ENCODE measurements around the gene BTBD16. TPM values are rescaled to one million over a fixed set of nuclear protein-coding genes. Genes with fewer than 3 reads are reported as not detected.

BTBD16 gene
- total and polyA plus RNA-seq, 10 of the 15 experiments (the other 5 are each of a cell fraction or from before 2014, with no cell fraction given), result 0.11 TPM; not detected in 9

- ATAC-seq (no peak), FAIRE-seq (no peak), DNase-seq (ENCODE audit: low read depth, low spot score) (no peak)
- TF ChIP-seq CBFB (IDR thresholded peaks at IDR 0.05; ENCODE audit: low read depth) (no peak), NR2C1 (IDR thresholded peaks at IDR 0.05) (no peak), SMAD1 (IDR thresholded peaks at IDR 0.05; ENCODE audit: low read depth, partially characterized antibody) (no peak), YY1 (IDR thresholded peaks at IDR 0.05; ENCODE audit: low read depth, low read length) (no peak)
- Histone ChIP-seq H3K4me1 (ENCODE audit: control insufficient read depth, insufficient read depth, low read length) (peaks cover 3% of the 10 kb centered on the region), H3K4me2 (ENCODE audit: control insufficient read depth, insufficient read depth) (no peak overlapping the region), H3K36me3 (ENCODE audit: control insufficient read depth in 2 of 2, insufficient read depth in 2 of 2, low read length in 1 of 2) (no peaks in the 10 kb centered on the region), H3K9ac (ENCODE audit: control insufficient read depth, insufficient read depth, low read length) (no peak overlapping the region), H3K9me3 (replicated peaks; ENCODE audit: control insufficient read depth, insufficient read depth, low read length) (no peaks in the 10 kb centered on the region; the same call in 2 of the 3 replicates), H3K27ac (ENCODE audit: control insufficient read depth, insufficient read depth) (no peak overlapping the region), H3K27me3 (replicated peaks in 1 of 2; ENCODE audit: control insufficient read depth in 2 of 2, insufficient read depth in 2 of 2, low read length in 1 of 2) (peaks cover 0 to 2% of the 10 kb centered on the region in 2 experiments; a peak in 2 of 4 replicates), H3K4me3 (no peak overlapping the region), H2AFZ (ENCODE audit: control insufficient read depth, low read depth, low read length) (no peak overlapping the region), H4K20me1 (ENCODE audit: control insufficient read depth, insufficient read depth) (no peaks in the 10 kb centered on the region; the same call in 1 of the 2 replicates), H3K79me2 (ENCODE audit: control insufficient read depth, insufficient read depth, low read length) (no peaks in the 10 kb centered on the region)
- ChIA-PET SMC1A (ENCODE audit: uncharacterized antibody, unreplicated experiment) (interaction anchor here (0.6 kb wide), 1 partner anchor 112 kb away, joined by 3 read pairs; no protein-coding TSS in a partner anchor), POLR2A (no interaction called here), CTCF (interaction anchor here (1.2 kb wide), 1 partner anchor 23 kb away, joined by 5 read pairs; no protein-coding TSS in a partner anchor), RAD21 (ENCODE audit: unreplicated experiment) (no interaction called here)
- in situ Hi-C loops (cut with MboI), result no loop called here
- BruUV-seq (replicated peaks), result no TSS peak
- intact Hi-C loops (cut with micrococcal nuclease; ENCODE audit: unreplicated experiment), result no loop called here
- WGBS (ENCODE audit: insufficient coverage, insufficient replicate concordance, low lambda C conversion rate, missing lambda C conversion rate), result 6% methylated on average over 4 of the region's 4 CpGs
These were observed 50.9 kb downstream of the BTBD16 start for GRCh38 chr10:122321960-122322359.

- WGBS (ENCODE audit: insufficient coverage, insufficient replicate concordance, low lambda C conversion rate, missing lambda C conversion rate), result 0% methylated on average over 1 of the region's 1 CpG
- Histone ChIP-seq H3K4me3 (no peak overlapping the region), H3K79me2 (ENCODE audit: control insufficient read depth, insufficient read depth, low read length) (no peaks in the 10 kb centered on the region), H3K9ac (ENCODE audit: control insufficient read depth, insufficient read depth, low read length) (no peak overlapping the region), H2AFZ (ENCODE audit: control insufficient read depth, low read depth, low read length) (no peak overlapping the region), H3K36me3 (ENCODE audit: control insufficient read depth in 2 of 2, insufficient read depth in 2 of 2, low read length in 1 of 2) (no peaks in the 10 kb centered on the region), H3K4me1 (ENCODE audit: control insufficient read depth, insufficient read depth, low read length) (peaks cover 4% of the 10 kb centered on the region), H3K27me3 (replicated peaks in 1 of 2; ENCODE audit: control insufficient read depth in 2 of 2, insufficient read depth in 2 of 2, low read length in 1 of 2) (peaks cover 0 to 2% of the 10 kb centered on the region in 2 experiments; a peak in 2 of 4 replicates), H3K27ac (ENCODE audit: control insufficient read depth, insufficient read depth) (no peak overlapping the region), H3K9me3 (replicated peaks; ENCODE audit: control insufficient read depth, insufficient read depth, low read length) (no peaks in the 10 kb centered on the region; the same call in 2 of the 3 replicates), H4K20me1 (ENCODE audit: control insufficient read depth, insufficient read depth) (no peaks in the 10 kb centered on the region; the same call in 1 of the 2 replicates), H3K4me2 (ENCODE audit: control insufficient read depth, insufficient read depth) (no peak overlapping the region)
- CTCF ChIA-PET, result interaction anchor here (2.0 kb wide), 1 partner anchor 112 kb away, joined by 10 read pairs; no protein-coding TSS in a partner anchor
- no peak for DNase-seq (ENCODE audit: low read depth, low spot score)
- RAD21 ChIA-PET (ENCODE audit: unreplicated experiment), result interaction anchor here (1.4 kb wide), 1 partner anchor 112 kb away, joined by 5 read pairs; no protein-coding TSS in a partner anchor
- no peak for FAIRE-seq
- intact Hi-C loops (cut with micrococcal nuclease; ENCODE audit: unreplicated experiment), result no loop called here
- POLR2A ChIA-PET, result no interaction called here
- in situ Hi-C loops (cut with MboI), result no loop called here
- TF ChIP-seq NR2C2 (IDR thresholded peaks at IDR 0.05; ENCODE audit: borderline replicate concordance, control insufficient read depth, insufficient read length, low read depth) (no peak), STAT1 (conservative IDR thresholded peaks at IDR 0.05) (no peak), FOXM1 (IDR thresholded peaks at IDR 0.05; ENCODE audit: low read depth, low read length) (no peak), ZNF384 (IDR thresholded peaks at IDR 0.05; ENCODE audit: borderline replicate concordance, low read depth, low read length) (no peak)
- SMC1A ChIA-PET (ENCODE audit: uncharacterized antibody, unreplicated experiment), result interaction anchor here (0.6 kb wide), 1 partner anchor 392 kb away, joined by 3 read pairs; no protein-coding TSS in a partner anchor
- no peak for ATAC-seq
- BruUV-seq (replicated peaks), result no TSS peak
These were observed 52.1 kb downstream of the BTBD16 start for GRCh38 chr10:122323189-122323588.
